Measurements from ENCODE around the gene NKAIN2.

- TF ChIP-seq CTCF (IDR thresholded peaks at IDR 0.05) (no peak), POLR2A (IDR thresholded peaks at IDR 0.05) (no peak), POLR2AphosphoS5 (IDR thresholded peaks at IDR 0.05) (no peak)
Observed at GRCh38 chr6:124197148-124197547, 393.5 kb downstream of the NKAIN2 start.
